Heart left ventricle (tissue), 16 donors: ENCODE data around the gene PCDHGC4. TPM values are rescaled to one million over a fixed set of nuclear protein-coding genes. Genes with fewer than 3 reads are reported as not detected.
A peak's percentile ranks its signal among the peaks of the same experiment; 100 is the strongest.

Experiments
- ATAC-seq, 4 donors: fragments of 200-7000 bp; cut with Tn5 transposase; one replicate each; pipeline ENCODE4 v1.9.1; 2020 to 2022; ENCODE audit warnings: moderate library complexity in 4 of 4, mild to moderate bottlenecking in 3 of 4, moderate number of reproducible peaks in 1 of 4
- DNase-seq, 5 donors: peaks; one replicate each; pipeline ENCODE4 v3.0.0-alpha.2; 2020
- H3K27ac ChIP-seq, 12 donors: fragments of 200-600 bp; sonication (generic) in 4 of 12; one replicate each; pipeline versions ENCODE4 v1.5.0 to v1.8.0; 2016 to 2022; ENCODE audit warnings: mild to moderate bottlenecking in 2 of 12
- H3K27me3 ChIP-seq, 9 donors: fragments of 200-600 bp; sonication (generic) in 2 of 9; one replicate each; pipeline versions ENCODE4 v1.5.1 to v1.8.0; 2016 to 2022; ENCODE audit warnings: mild to moderate bottlenecking in 3 of 9
- H3K36me3 ChIP-seq, 9 donors: fragments of 200-600 bp; sonication (generic) in 2 of 9; one replicate each; pipeline versions ENCODE4 v1.5.0 to v1.8.0; 2018 to 2022; ENCODE audit warnings: mild to moderate bottlenecking in 2 of 9
- H3K4me1 ChIP-seq, 12 donors: fragments of 200-600 bp; sonication (generic) in 4 of 12; one replicate each; pipeline versions ENCODE4 v1.5.0 to v1.8.0; 2016 to 2022; ENCODE audit warnings: mild to moderate bottlenecking in 3 of 12
- H3K4me3 ChIP-seq, 12 donors: fragments of 200-600 bp; sonication (generic) in 4 of 12; one replicate each; pipeline versions ENCODE4 v1.5.0 to v1.8.0; 2017 to 2022; ENCODE audit warnings: mild to moderate bottlenecking in 9 of 12, moderate library complexity in 4 of 12
- H3K9me3 ChIP-seq, 12 donors: fragments of 200-600 bp; sonication (generic) in 4 of 12; one replicate each; pipeline versions ENCODE4 v1.5.0 to v1.8.0; 2016 to 2022; ENCODE audit warnings: mild to moderate bottlenecking in 1 of 12
- CTCF ChIP-seq, 12 donors: fragments of 200-600 bp; sonication (generic) in 4 of 12; IDR thresholded peaks; one replicate each; pipeline versions ENCODE4 v1.5.0 to v1.8.0; 2018 to 2022; ENCODE audit warnings: antibody characterized with exemption in 12 of 12, mild to moderate bottlenecking in 5 of 12
- POLR2A ChIP-seq, 2 donors: fragments of 450-650 bp; IDR thresholded peaks; one replicate each; pipeline ENCODE4 v1.6.1; 2017; ENCODE audit warnings: antibody characterized with exemption in 2 of 2, mild to moderate bottlenecking in 2 of 2, moderate library complexity in 2 of 2
- WGBS, 4 donors: extraction: QIAGEN DNeasy Blood & Tissue Kit in 2 of 4; methylation state at CpG; one replicate each; pipeline versions ENCODE4 v1.1.5 to v1.1.7; 2013 to 2018; 5-methylcytosine and 5-hydroxymethylcytosine counted together
- intact Hi-C, 10 donors: fragments of 100-400 bp; cut with DNase I; formaldehyde crosslinking; loops; one replicate each; pipeline versions ENCODE4 v1.11.1 to v1.14.2; 2022
- long read RNA-seq, 3 donors: library from polyadenylated mRNA; unstranded; transcript quantifications; one replicate each; pipeline ENCODE4 v2.0.0, GENCODE V29; 2020 to 2021
- polyA plus RNA-seq, 2 donors: library from polyadenylated mRNA; stranded (reverse); fragments of 200-250 nt; gene quantifications; one replicate each; pipeline ENCODE4 v1.2.3, GENCODE V29; 2013
- total RNA-seq, 9 donors: library from RNA; depleted of rRNA in 2 of 9; stranded (reverse); fragments of >200 nt in 2 of 9; fragmentation: NEBNext Ultra II Directional in 3 of 9; extraction: Animal tissue kit (Norgen Biotek cat#: 25700) in 3 of 9; gene quantifications; one replicate each; pipeline versions ENCODE4 v1.1.0 to v1.2.4, GENCODE V29; 2016 to 2023
- donor health status: ischemic (EF 13 %, LVEDD 7.1; RV severe dilation, severe dysfunction).
- donor health status: healthy with polysubstance abuse.
- donor health status: DM: no; HTN: yes; CAD: no.
- donor health status: DM: no; HTN: no; CAD: no.
- donor health status: ischemic (EF 25% LVEDD 6.9; RV normal size, moderate dysfunction).
- donor health status: ischemic (EF 25% LVEDD 5.7; RV mildly dilated, moderate dysfunction).
- donor health status: healthy.
- donor health status: DM: yes; HTN: yes; CAD: no.
- donor health status: ischemic (EF 35%, LVEDD 5.7; RV mildly dilated, moderate dysfunction).
- donor health status: nonischemic (EF 11% LVEDD 7.7; RV severe dilation, severe dysfunction).
- donor health status: DM: yes; HTN: yes; CAD: no.
- donor health status: PGD.
- donor health status: ischemic (EF 29% LVEDD 5.4; RV normal size, mild dysfunction).
- donor health status: nonischemic (EF 23%, LVEDD 6.1; RV moderate dilation, normal function).

Gene PCDHGC4
- total RNA-seq, result 10 to 100 TPM in 1 of 9 donors, 1 to 10 TPM in 8; 1.7 to 10.4 (median 2.9) TPM
- polyA plus RNA-seq, result 1 to 10 TPM in 1 of 2 donors, under 1 TPM in 1; 0.39 to 4.2 TPM
- long read RNA-seq, donor 1, full-length matches to known transcripts, result 1 of 1 reads
- long read RNA-seq, donor 1, partial matches to known transcripts, result 0 of 1 reads
- long read RNA-seq, donor 1, other reads (novel, unspliced or antisense), result 0 of 1 reads
- long read RNA-seq, donor 2, result 0 reads
- long read RNA-seq, donor 3, result 0 reads

DNA sequence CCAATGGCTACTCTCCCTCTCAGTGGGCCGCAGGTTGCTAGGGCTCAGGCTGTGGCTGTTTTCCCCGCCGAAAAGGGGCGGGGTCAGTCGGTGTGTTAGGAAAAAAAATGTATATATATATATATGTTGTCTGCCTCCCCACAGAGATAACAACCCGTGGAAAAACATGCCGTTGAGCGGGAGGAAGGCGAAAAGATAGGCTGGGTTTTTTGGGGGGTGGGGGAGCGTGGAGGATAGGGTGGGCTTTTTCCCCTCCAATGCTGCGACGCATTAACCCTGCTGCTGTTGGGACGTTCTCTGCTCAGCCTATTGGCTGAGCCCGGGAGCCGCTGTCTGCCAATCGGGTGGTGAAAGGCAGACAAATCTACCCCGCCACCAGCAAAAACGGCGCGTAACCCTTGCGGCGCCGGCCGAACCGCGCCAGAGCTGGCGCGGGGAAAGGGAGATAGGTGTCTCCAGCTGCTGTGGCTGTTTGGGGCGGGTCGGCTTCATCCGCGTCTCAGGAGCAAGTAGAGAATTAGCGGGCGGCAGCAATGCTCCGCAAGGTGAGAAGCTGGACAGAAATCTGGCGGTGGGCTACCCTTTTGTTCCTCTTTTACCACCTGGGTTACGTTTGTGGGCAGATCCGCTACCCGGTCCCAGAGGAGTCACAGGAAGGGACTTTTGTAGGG, at the start of gene PCDHGC4:
Gene PCDHGC4 (plus strand): TSS at position 390 of the 671 bp plus-strand sequence. CDS start 144 bp downstream, at position 534.
- WGBS, 4 donors, result 8 to 15% (median 13%) methylated on average over 33 to 39 of the region's 39 CpGs
- H3K4me3 ChIP-seq, result peak within 1 kb of the TSS in 11 of 12 donors; percentile 1 to 57 (median 44)
- peaks cover 0 to 25% (median 5%) of the 10 kb centered on the region in 9 donors for H3K36me3 ChIP-seq
- ATAC-seq, result peak in 2 of 4 donors; percentile 8 to 10
- peaks cover 0 to 23% (median 0%) of the 10 kb centered on the region in 9 donors for H3K27me3 ChIP-seq
- intact Hi-C loops, result no loop called here
- no peak for TF ChIP-seq POLR2A (IDR thresholded peaks at IDR 0.05)
- no peak for TF ChIP-seq CTCF (IDR thresholded peaks at IDR 0.05)
- peak within 1 kb of the TSS in 2 of 12 donors; percentile 9 for H3K27ac ChIP-seq
- peaks cover 2 to 89% (median 31%) of the 10 kb centered on the region in 12 donors for H3K4me1 ChIP-seq
- no peaks in the 10 kb centered on the region for H3K9me3 ChIP-seq
- peak in 1 of 5 donors; percentile 29 for DNase-seq

GRCh38 chr5:141437221-141437620, 47.6 kb upstream of the PCDHGC4 start:
- H3K36me3 ChIP-seq, result peaks cover 0 to 7% (median 0%) of the 10 kb centered on the region in 9 donors
- no peak for DNase-seq
- peaks cover 0 to 16% (median 0%) of the 10 kb centered on the region in 9 donors for H3K27me3 ChIP-seq
- no peak for ATAC-seq
- intact Hi-C loops, result no loop called here
- TF ChIP-seq POLR2A (IDR thresholded peaks at IDR 0.05) (no peak), CTCF (IDR thresholded peaks at IDR 0.05) (no peak)
- H3K4me3 ChIP-seq, result no peak overlapping the region
- H3K9me3 ChIP-seq, result peaks cover 0 to 98% (median 25%) of the 10 kb centered on the region in 12 donors
- no peak overlapping the region for H3K27ac ChIP-seq
- 93 to 97% (median 96%) methylated on average over 2 of the region's 2 CpGs for WGBS, 4 donors
- peaks cover 0 to 8% (median 0%) of the 10 kb centered on the region in 12 donors for H3K4me1 ChIP-seq

- TF ChIP-seq CTCF (IDR thresholded peaks at IDR 0.05), result no peak
- peaks cover 0 to 97% (median 19%) of the 10 kb centered on the region in 12 donors for H3K9me3 ChIP-seq
- H3K27ac ChIP-seq, result no peak overlapping the region
- WGBS, 4 donors, result 65 to 71% (median 66%) methylated on average over 10 of the region's 10 CpGs
- ATAC-seq, result peak in 2 of 4 donors; percentile 66 to 67
- no peak overlapping the region for H3K4me3 ChIP-seq
- no peaks in the 10 kb centered on the region for H3K36me3 ChIP-seq
- peaks cover 0 to 12% (median 0%) of the 10 kb centered on the region in 12 donors for H3K4me1 ChIP-seq
- DNase-seq, result peak in 1 of 5 donors; percentile 37
- no peaks in the 10 kb centered on the region for H3K27me3 ChIP-seq
- intact Hi-C loops, result no loop called here
Measured at GRCh38 chr5:141439411-141440141, 45.3 kb upstream of the PCDHGC4 start.

DNA sequence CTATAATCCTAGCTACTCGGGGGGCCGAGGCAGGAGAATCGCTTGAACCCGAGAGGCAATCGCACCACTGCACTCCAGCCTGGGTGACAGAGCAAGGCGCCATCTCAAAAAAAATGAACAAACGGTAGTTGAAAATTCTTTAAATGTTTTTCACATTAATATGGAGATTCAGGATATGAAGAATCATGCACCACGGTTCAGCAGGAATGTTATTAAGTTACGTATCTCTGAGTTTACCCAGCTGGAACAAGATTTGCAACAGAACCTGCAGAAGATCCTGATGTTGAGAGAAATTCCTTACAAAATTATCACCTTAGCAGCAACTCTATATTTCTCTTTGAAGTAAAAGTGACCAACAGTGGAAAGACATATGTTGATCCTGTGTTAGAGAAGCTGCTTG, 44.5 kb upstream of the PCDHGC4 start:
- H3K27ac ChIP-seq, result no peak overlapping the region
- H3K4me1 ChIP-seq, result peaks cover 0 to 12% (median 0%) of the 10 kb centered on the region in 12 donors
- H3K36me3 ChIP-seq, result peaks cover 0 to 4% (median 0%) of the 10 kb centered on the region in 9 donors
- no peaks in the 10 kb centered on the region for H3K27me3 ChIP-seq
- ATAC-seq, result no peak
- 95 to 98% (median 97%) methylated on average over 9 of the region's 9 CpGs for WGBS, 4 donors
- H3K9me3 ChIP-seq, result peaks cover 0 to 97% (median 19%) of the 10 kb centered on the region in 12 donors
- DNase-seq, result no peak
- intact Hi-C loops, result no loop called here
- no peak overlapping the region for H3K4me3 ChIP-seq
- TF ChIP-seq CTCF (IDR thresholded peaks at IDR 0.05) (no peak), POLR2A (IDR thresholded peaks at IDR 0.05) (no peak)
